GM21367 (cell line): Measurements from ENCODE around the gene PKN1.

Experiments
- ATAC-seq: cut with Tn5 transposase; IDR thresholded peaks from one replicate; pipeline ENCODE4 v1.9.1; 2021; ENCODE audit not compliant: unreplicated experiment

Gene PKN1

DNA sequence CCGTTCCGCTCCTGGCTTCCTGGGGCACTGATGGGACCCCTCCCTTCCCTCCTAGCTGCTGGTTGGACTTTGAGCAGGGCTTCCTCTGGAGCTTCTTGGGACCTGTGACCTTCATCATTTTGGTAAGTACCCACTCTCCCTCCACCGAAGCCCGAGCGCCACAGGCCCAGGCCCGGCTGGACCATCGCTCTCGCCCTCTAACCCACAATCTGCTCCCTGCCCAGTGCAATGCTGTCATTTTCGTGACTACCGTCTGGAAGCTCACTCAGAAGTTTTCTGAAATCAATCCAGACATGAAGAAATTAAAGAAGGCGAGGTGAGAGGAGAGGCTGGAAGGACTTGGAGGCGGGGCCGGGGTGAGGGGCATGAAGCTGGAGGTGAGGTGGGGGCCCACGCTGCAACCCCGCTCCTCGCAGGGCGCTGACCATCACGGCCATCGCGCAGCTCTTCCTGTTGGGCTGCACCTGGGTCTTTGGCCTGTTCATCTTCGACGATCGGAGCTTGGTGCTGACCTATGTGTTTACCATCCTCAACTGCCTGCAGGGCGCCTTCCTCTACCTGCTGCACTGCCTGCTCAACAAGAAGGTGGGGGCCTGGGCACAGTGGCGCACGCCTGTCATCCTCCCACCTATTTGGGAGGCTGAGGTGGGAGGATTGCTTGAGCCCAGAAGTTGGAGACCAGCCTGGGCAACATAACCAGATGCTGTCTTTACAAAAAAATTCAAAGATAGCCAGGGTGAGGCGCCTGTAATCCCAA is 26.3 kb upstream of the PKN1 start:
- ATAC-seq: no peak

DNA sequence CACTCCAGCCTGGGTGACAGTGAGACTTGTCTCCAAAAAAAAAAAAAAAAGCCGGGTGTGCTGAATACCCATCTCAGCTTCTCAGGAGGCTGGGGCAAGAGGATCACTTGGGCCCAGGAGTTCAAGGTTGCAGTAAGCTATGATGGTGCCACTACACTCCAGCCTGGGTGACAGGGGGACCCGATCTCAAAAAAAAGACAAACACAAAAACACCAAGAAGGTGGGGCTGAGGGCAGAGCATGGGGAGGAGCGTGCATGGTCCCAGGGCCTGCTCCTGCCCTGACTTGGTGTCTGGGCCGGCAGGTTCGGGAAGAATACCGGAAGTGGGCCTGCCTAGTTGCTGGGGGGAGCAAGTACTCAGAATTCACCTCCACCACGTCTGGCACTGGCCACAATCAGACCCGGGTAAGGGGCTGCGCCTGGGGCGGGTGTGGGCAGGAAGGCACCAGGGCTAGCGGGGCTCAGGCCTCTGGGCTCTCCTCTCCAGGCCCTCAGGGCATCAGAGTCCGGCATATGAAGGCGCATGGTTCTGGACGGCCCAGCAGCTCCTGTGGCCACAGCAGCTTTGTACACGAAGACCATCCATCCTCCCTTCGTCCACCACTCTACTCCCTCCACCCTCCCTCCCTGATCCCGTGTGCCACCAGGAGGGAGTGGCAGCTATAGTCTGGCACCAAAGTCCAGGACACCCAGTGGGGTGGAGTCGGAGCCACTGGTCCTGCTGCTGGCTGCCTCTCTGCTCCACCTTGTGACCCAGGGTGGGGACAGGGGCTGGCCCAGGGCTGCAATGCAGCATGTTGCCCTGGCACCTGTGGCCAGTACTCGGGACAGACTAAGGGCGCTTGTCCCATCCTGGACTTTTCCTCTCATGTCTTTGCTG is 25.3 kb upstream of the PKN1 start:
- no peak for ATAC-seq

DNA sequence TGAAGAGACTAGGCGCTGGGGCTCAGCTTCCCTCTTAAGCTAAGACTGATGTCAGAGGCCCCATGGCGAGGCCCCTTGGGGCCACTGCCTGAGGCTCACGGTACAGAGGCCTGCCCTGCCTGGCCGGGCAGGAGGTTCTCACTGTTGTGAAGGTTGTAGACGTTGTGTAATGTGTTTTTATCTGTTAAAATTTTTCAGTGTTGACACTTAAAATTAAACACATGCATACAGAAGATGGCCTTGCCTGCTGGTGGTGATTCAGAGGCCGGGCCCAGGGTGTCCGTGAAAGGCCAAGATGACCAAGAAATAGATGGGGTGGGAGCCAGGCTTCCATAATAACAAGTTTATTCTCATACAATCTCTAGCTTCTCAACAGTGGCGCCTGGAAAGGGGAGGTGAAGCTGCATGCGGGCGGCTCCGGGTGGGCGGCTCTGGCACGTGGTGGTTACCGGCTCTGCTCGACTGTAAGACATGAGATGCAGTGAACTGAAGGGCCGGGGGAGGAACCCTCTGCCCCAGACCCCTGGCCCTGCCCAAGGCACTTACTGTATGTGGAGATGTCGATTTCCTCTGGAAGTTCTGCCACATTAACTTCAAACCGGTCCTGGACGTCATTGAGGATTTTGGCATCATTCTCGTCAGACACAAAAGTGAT is 24.5 kb upstream of the PKN1 start:
- ATAC-seq: no peak

DNA sequence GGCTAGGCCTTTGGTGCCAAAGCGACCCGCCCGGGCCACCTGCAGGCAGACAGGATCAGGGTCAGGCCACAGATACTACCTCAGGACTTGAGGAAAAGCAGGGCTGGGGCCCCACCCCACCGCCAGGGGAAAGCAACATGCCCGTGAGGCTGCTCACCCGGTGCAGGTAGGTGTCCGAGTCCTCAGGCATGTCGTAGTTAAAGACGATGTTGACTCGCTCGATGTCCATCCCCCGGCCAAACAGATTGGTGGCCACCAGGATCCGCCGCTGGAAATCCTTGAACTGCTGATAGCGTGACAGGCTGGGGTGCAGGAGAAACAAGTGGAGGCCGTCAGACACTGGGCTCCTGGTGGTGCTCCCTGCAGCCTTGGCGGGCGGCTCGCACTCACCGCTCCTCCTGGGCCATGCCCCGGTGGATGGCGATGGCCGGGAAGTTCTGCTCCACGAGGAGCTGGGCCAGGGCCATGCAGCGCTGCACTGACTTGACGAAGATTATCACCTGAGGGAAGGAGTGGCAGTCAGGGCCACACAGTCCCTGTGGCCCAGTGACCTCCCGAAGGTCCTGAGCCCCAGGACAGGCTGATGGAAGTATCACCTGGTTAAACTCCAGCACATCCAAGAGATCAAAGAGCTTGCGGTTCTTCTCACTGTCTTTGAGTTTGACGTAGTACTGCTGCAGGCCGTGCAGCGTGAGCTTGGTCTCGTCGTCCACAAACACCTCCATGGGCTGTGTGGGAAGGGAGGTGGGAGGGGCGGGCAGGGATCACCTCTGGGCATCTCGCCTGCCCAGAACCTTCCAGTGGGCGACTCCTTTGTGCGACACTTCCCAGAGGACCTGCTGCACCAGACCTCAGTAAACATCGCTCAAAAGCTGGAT is 23.7 kb upstream of the PKN1 start:
- ATAC-seq: no peak

DNA sequence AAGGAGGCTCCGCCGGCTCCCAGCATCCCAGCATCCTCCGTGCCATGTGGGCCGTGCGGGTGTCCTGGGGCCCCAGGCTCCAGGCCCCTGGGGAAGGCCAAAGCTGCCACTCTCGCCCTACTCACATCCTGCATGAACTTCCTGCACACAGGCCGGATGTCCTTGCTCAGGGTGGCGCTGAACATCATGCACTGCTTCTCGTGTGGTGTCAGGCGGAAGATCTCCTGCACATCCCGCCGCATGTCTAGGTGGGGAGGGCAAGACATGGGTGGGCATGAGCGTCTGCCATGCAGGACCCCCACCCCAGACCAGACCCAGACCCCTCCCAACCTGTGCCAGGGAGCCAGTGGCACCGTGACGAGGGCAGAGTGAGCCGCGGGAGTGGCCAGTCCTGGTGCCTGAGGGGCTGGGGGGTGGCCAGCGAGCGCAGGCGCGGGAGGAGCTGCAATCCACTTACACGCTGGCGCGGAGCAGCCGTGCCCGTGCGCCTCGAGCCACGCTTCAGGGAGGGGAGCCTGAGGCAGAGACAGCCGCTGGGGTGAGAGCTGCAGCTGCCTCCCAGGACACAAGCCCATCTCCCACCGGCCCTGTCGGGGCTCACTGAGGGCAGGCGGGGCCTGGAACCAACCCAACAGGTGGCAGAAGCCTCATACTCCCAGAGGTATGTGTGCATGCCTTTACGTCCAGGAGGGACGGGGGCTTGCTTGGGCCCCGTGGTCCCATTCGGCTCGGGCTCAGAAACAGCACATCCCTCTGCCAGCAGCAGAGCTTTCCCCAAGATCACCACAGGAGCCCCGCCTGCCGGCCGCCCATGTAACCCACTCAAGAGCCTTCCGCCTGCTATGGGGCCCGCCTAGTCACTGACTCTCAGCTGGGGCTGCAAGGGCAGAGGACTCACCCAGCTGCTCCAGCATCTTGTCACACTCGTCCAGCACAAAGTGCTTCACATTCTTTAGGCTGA is 22.7 kb upstream of the PKN1 start:
- no peak for ATAC-seq

DNA sequence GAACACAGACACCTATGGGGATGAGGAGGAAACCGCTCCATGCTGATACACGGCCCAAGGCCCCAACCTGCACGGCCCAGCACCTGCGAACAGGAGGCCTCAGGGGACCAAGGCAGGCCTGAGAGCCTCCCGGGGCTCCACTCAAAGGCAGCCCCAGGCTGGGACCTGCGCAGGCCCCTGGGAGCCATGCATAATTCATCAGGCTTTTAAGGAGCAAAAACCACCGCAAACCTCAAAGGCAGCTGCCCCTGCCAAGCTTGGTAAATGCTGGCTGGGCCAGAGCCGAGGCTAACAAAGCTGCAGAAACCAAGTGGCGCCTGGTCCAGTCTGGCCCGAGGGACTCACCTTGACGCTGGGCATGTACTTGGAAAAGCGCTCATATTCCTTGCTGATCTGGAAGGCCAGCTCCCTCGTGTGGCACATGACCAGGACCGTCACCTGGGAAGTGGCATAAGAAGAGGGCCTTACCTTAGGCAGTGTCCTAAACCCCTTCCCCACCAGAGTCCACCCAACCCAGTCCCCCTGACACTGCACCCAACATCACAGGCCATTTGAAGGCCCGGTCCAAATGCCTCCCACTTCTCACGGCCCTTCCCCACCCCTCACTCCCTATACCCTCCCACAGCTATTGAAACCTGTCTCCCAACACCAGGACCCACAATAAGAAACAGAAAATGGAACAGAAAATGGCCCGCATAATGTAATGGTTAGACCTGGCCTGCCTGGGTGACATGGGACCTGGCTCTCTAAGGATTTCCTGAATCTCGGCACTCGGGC is 21.8 kb upstream of the PKN1 start:
- no peak for ATAC-seq

DNA sequence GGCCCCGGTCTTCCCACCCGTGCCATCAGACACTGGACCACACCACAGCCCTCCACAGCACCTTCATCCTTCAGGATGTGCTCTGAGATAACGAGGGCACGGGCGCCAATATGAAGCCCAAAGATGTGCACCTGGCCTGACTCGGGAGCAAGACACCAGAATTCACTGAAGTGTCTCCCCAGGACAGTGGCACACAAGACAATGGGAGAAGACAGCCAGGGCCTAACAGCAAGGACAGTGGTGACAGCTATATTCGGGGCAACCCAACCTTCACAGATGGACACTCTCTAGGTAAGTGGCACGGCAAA is 21.2 kb upstream of the PKN1 start:
- ATAC-seq: no peak

DNA sequence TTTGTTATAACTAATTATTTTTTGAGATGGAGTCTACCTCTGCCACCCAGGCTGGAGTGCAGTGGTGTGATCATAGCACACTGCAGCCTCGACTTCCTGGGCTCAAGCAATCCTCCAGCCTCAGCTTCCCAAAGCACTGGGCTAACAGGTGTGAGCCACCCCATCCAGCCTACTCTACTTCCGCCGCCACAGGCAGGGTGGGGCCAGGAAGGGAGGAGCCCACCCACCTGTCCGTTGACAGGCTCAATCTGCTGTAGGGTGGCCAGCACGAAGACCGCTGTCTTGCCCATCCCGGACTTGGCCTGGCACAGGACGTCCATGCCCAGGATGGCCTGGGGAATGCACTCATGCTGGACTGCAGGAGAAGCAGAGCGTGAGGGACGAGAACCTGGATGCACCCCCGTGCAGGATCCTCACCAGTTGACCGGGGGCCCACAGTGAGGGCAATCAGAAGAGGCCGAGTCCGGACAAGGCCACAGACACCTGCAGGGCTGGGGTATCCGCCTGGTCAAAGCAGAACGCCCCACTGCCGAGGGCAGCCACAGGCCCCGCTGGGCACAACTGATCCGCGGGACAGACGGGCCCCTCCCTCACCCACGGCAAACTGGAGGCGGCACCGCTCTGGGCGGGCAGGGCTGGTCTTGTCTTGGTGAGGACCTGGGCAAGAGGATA is 20.6 kb upstream of the PKN1 start:
- no peak for ATAC-seq

DNA sequence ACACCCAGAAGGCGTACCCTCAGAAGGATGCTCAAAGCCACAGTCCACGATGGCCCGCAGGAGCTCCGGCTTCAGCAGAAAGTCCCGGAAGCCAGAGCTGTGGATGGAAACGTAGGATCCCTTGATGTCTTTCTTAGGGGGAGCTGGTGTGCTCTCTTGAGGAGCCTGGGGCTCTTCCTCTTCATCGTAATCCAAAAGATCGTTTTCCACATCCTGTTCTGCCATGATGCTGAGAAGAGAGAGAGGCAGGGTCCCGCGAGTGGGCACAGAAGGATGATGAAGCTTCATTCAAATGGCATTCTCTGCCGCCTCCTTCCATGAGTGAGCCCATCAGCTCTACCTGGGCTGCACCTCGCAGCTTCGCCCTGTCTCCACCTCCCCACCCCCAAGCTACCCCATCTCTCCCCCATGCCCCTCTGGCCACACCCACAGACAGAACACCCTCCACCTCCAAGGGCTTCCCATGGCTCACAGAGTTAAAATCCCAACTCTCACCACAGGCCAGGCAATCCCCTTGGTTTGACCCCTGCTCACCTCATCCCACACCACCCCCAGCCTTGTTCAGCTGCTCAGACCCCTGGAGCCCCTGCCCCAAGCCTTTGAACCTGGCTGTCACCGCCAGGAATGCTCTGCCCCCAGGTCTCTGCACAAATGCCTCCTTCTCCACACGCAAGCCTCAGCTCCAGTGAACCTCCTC is 20.0 kb upstream of the PKN1 start:
- no peak for ATAC-seq

DNA sequence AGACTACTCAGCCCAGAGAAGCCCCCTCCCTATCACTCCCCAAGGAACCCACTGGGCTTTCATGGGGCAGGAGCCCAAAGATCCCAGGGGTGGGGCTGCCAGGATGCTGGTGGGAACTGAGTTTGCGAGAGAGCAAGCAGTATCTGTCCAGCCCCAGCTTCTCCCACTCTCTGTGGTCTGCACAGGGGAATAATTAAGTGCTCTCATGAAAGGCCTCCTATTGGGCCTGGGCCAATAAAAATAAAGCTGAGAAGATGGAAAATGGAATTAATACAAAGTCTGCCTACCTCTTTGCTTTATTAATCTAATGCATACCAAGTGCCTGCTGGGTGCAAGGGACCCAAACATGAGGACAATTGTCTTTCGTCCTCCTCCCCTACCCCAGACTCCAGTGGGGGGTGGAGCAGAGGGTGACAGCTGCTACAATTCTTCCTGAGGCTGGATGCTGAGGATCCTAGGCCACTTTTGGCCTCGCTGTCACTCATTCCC is 19.4 kb upstream of the PKN1 start:
- no peak for ATAC-seq

DNA sequence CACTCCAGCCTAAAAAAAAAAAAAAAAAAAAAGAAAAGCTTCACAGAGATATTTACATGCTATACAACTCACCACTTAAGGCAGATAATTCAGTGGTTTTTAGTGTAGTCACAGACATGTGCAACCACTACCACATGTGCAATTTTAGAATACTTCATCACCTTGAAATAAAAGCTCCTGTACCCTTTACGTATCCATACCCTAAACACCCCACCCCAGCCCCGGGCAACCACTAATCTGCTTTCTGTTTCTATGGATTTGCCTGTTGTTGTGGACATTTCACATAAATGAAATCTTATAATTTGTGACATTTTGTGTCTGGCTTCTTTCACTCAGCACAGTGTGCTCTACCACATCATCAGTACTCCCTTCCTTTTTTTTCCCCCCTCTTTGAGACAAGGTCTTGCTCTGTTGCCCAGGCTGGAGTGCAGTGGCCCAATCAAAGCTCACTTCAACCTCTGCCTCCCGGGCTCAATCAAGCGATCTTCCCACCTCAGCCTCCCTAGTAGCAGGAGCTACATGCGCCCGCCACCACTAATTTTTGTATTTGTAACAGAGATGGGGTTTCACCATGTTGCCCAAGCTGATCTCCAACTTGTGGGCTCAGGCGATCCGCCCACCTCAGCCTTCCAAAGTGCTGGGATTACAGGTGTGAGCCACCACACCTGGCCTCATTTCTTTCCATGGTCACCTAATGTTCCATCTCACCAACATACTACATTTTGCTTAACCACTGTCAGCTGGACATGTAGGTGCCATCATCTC is 18.0 kb upstream of the PKN1 start:
- ATAC-seq: no peak

DNA sequence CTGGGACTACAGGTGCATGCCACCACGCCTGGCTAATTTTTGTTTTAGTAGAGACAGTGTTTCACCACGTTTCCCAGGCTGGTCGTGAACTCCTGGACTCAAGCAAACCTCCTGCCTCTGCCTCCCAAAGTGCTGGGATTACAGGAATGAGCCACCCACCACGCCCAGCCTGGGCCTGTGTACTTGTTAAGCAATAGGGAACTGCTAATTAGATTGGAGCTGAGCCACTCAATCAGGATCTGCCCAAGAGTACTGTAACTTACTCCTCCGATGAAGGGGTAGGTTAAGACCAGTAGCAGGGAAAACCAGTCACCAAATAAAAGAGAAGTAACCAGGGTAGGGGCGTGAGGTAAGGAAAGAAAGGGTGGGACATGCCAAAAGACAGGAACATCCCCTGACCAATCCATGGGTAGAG is 16.3 kb upstream of the PKN1 start:
- no peak for ATAC-seq

DNA sequence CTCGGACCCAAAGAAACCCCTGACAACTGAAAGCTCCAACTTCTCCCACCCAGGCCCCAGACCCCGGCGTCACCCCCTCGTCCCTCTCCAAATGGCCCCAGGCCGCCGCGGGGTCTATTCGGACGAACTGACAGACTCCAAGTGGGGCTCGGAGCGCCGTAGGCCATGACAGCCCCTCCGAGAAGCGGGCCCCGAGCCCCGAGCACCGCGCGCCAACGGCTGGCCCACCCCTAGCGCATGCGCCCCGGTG is 14.3 kb upstream of the PKN1 start:
- ATAC-seq: peak; percentile 37

DNA sequence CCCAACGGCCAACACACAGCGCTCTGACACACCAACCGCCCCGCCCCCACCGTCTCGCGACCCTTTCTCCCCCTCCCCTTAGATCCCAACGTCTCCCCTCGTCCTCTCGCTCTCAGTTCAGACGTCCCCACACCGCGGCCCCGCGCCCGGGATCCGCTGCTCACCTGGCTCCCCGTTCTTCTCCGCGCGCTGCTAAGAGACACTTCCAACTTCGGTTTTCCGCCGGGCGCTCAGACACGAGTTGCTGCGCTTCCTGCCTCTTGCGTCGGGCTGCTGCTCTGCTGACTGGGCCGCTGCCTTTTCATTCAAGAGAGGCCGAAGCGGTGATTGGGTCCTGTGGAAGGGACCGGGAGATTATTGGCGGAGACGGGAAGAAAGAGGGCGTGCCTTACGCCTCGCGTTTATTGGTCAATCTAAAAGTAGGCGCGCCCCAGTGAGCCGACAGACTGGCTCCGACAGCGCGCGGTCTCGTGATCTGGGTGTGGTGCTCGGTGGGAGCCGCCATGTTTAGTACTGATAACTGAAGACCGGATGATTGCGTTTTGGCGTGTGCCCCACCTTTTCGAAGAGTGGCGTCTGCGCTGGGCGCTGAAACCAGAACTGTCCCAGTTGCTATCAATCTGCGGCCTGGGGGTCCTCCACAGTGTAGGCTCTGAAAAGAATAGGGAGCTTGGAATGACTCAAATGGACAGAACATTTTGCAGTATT is 13.8 kb upstream of the PKN1 start, which contains the start of gene DDX39A:
Gene DDX39A (minus strand): TSS at position 236 of the 708 bp plus-strand sequence. CDS start 6,121 bp downstream, outside the sequence.
- ATAC-seq: peak; percentile 87

DNA sequence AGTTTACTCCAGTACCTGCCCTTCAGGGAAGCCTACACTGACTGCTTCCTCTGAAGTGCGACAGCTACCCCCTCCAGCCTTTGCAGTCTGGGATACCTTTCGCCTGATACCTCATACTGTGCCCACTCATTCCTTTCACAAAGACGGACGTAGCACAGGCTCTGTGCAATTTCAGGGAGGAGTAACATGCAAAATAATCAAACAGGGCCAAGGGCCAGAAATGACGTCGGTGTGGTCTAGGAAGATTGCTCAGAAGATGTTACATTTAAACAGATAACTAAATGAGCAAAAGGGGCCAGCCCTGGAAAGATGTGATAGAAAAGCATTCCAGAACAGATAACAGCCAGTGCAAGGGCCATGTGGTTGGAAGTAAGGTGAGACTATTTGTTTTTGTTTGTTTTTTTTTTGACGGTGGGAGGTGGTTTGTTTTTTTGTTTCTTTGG is 7.4 kb upstream of the PKN1 start:
- no peak for ATAC-seq

DNA sequence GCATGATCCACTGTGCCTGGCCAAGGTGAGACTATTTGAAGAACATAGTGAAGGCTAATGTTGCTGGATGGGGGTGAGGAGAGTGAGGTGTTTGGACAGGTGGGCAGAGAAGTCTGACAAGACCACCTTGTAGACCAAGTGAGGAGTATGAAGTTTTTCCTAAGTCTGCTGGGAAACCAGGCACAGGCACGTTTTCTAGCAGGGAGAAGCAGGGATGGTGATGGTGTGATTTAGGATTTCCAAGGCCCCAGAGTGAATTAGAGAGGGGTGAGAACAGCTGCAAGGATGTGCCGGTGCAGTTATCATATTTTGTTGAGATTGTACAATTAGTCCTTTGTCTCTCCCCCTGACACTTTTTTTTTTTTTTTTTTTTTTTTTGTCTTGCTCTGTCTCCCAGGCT is 5.6 kb upstream of the PKN1 start:
- ATAC-seq: no peak
